AG04449 (cell line): Measurements from ENCODE around the gene CES3.

ENCODE experiments used
- CTCF ChIA-PET: fragments of 350-600 bp; formaldehyde crosslinking; extraction: SDS; loops from one replicate; lab custom pipeline; 2021; ENCODE audit warnings: antibody characterized with exemption; lab: Yijun Ruan, JAX
- POLR2A ChIA-PET: fragments of 400-600, 350-600 bp; formaldehyde crosslinking; extraction: SDS; loops from one replicate; lab custom pipeline; 2020; ENCODE audit warnings: antibody characterized with exemption, inconsistent platforms; lab: Yijun Ruan, JAX
- DNase-seq: peaks from one replicate; pipeline ENCODE4 v3.0.0-alpha.2; 2010; ENCODE audit warnings: low read depth, low spot score
- H3K4me3 ChIP-seq: 2 replicates; pipeline ENCODE4 v1.5.1; 2011; ENCODE audit warnings: low read depth, mild to moderate bottlenecking, control low read depth, low read length
- TF ChIP-seq, protein P1 (sequence below): IDR thresholded peaks from one replicate; pipeline ENCODE4 v1.5.1; 2011; ENCODE audit warnings: mild to moderate bottlenecking, moderate library complexity, low read length, control low read depth, inconsistent platforms; ENCODE audit not compliant: insufficient read depth; ENCODE audit errors: missing control alignments

Gene CES3

DNA sequence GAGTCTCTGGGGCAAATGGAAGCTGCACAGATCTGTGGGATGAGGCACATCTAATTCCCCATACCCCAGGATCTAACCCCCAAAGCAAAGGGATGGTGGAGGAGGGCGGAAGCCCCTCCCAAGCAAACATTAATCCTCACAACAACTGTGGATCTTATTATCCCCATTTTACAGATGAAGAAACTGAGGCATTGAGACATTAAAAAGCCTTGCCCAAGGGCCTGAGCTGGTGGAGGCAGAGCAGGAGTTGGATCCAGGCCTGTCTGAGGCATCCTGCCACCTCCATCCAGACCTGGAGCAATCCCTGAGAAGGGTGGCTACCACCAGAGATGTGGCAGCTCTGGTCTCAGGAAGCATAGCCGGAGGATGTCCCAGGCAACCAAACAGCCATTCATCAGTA, 50.2 kb downstream of the CES3 start:
- ChIA-PET POLR2A (interaction anchor here (0.5 kb wide), 1 partner anchor 189 kb away, joined by 3 read pairs; no protein-coding TSS in a partner anchor), CTCF (interaction anchor here (1.6 to 3.9 kb wide), 2 partner anchors 89 to 145 kb away, joined by 5 to 49 read pairs; no protein-coding TSS in a partner anchor)
- H3K4me3 ChIP-seq: no peak overlapping the region
- TF ChIP-seq, protein P1, sequence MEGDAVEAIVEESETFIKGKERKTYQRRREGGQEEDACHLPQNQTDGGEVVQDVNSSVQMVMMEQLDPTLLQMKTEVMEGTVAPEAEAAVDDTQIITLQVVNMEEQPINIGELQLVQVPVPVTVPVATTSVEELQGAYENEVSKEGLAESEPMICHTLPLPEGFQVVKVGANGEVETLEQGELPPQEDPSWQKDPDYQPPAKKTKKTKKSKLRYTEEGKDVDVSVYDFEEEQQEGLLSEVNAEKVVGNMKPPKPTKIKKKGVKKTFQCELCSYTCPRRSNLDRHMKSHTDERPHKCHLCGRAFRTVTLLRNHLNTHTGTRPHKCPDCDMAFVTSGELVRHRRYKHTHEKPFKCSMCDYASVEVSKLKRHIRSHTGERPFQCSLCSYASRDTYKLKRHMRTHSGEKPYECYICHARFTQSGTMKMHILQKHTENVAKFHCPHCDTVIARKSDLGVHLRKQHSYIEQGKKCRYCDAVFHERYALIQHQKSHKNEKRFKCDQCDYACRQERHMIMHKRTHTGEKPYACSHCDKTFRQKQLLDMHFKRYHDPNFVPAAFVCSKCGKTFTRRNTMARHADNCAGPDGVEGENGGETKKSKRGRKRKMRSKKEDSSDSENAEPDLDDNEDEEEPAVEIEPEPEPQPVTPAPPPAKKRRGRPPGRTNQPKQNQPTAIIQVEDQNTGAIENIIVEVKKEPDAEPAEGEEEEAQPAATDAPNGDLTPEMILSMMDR: no peak
- no peak for DNase-seq

DNA sequence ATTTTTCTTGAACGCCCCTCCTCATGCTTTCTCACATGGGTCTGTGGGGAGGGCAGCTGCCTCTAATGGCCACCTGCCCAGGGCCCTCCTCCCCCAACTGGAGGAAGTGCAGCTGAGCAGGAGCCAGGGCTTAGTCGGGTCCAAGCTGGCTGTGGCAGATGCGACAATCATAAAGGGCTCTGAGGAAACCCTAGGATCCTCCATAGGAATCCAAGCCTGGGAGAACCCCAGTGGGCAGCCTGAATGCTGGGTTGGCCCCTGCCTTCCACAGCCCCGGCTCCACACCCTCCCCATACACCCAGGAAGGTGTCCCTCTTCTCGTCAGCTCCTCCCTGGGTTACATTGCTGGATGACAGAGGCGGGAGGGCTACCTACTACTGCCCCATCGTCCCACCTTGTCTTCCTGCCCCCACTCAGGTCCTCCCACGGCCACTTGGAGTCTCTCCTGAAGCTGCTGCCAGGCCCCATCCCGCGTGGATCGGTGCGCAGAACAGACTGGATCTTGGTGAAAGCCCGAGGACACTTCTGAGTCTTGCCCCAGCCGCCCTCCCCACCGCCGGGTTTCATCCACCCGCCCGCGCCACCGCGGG, 52.3 kb downstream of the CES3 start:
- no peak for DNase-seq
- TF ChIP-seq, protein P1: no peak
- ChIA-PET POLR2A (interaction anchor here (0.6 to 0.7 kb wide), 2 partner anchors 90 to 160 kb away, joined by 3 read pairs; no protein-coding TSS in a partner anchor), CTCF (interaction anchor here (0.7 to 3.9 kb wide), 21 partner anchors 9 to 172 kb away, joined by 3 to 49 read pairs (median 5); partner anchors contain the start of genes B3GNT9, NOL3 and PHAF1)
- peak overlapping the region; percentile 52 for H3K4me3 ChIP-seq

DNA sequence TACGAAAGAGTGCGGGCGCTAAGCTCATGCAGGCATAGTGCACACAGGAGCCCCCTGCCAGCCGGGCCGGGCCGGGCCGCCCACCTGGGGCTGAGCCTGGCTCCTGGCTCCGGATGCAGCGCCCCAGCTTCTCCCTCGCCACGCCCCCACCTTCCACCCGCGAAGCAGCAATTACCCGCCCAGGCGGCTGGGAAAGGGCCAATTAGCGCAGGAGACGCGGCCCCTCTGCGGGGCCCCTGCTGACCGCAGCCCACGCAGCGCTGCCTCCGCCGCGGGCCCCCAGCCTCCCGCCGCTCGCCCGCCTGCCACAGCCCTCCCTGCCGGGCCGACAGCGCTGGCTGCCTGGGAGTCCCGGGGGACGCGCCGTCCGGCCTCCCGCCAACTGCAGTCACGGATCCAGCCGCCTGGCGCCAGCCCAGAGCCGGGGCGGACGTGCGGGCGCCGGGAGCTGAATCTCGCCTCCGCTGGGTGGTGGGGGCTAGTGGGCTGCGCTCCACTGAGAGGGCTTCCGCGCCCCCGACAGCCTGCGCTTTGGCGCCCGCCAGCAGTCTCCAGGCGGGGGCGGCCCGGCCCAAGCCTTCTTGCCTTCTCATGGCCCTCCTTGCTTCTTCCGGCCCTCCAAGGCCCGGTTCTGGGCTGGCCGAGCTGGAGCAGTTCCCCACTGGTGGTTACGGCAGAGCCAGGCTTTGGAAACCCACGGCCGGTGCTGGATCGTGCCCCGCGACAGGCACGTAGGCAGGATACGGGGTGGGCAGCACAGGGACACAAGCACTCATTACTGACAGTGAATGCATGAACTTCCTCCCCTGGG, 53.0 kb downstream of the CES3 start:
- POLR2A ChIA-PET: interaction anchor here (0.6 to 0.7 kb wide), 3 partner anchors 14 to 159 kb away, joined by 3 read pairs; no protein-coding TSS in a partner anchor
- no peak for DNase-seq
- CTCF ChIA-PET: interaction anchor here (0.7 to 3.9 kb wide), 22 partner anchors 8 to 171 kb away, joined by 3 to 49 read pairs (median 5); partner anchors contain the start of genes B3GNT9, NOL3 and PHAF1
- peak overlapping the region; percentile 52 for H3K4me3 ChIP-seq
- TF ChIP-seq, protein P1: peak; percentile 40

DNA sequence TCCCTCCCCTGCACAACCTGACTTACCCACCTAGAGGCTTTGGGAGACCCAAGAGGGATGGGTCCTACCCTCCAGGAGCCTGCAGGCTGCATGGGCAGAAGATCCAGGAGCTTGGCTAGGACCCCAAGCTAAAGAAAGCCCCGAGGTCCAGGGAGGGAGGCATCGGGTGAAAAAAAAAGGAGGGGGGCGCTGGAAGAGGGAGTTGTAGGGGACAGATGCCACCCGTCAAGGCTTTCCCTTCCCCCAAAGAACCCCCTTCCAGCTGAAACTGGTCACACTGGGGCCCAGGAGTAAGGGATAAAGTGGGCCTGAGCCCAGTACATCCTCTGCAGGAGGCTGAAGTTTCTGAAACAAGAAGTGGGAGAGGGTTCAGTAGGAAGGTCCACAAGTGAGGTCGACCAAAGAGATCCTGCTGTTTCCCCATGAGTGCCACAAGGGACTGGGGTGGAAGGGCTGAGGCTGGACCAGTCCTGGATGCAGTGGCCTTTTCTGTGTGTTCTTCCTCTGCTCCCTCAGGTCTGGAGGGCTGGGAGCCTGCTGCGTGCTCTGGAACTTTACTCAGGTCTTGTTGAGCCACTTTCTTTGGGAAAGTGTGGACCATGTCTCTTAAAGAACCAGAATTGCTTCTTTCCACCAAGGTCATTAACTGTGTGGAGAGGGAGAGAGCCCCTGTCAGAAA, 53.7 kb downstream of the CES3 start:
- DNase-seq: no peak
- ChIA-PET POLR2A (interaction anchor here (0.6 kb wide), 1 partner anchor 140 kb away, joined by 3 read pairs; no protein-coding TSS in a partner anchor), CTCF (interaction anchor here (0.6 to 3.9 kb wide), 13 partner anchors 10 to 141 kb away, joined by 3 to 49 read pairs (median 5); partner anchors contain the start of genes B3GNT9 and PHAF1)
- TF ChIP-seq, protein P1: no peak
- peak overlapping the region; percentile 52 for H3K4me3 ChIP-seq

DNA sequence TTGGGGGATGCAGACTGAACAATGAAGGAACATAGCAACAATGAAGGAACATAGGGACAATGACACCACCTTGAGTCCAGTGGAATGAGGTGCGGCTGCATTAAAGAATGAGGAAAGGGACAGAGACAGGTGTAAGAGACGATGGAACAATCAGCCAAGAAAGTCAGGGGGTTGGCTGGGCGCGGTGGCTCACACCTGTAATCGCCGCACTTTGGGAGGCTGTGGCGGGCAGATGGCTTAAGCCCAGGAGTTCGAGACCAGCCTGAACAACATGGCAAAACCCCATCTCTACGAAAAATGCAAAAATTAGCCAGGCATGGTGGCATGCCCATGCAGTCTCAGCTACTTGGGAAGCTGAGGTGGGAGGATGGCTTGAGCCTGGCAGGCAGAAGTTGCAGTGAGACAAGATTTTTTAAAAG, 54.3 kb downstream of the CES3 start:
- no peak for DNase-seq
- TF ChIP-seq, protein P1: no peak
- POLR2A ChIA-PET: no interaction called here
- CTCF ChIA-PET: interaction anchor here (0.6 to 8.6 kb wide), 9 partner anchors 8 to 170 kb away, joined by 3 to 224 read pairs (median 11); partner anchors contain the start of genes B3GNT9, FBXL8 and TRADD
- H3K4me3 ChIP-seq: no peak overlapping the region
